Calu3 (cell line): ENCODE data around the gene FHL2. TPM values are rescaled to one million over a fixed set of nuclear protein-coding genes. Genes with fewer than 3 reads are reported as not detected.

Source experiments
- BruUV-seq: library from RNA; stranded (reverse); fragments of 400-500 nt; replicated peaks from 2 replicates; lab custom pipeline; 2021; lab: Mats Ljungman, UMichigan
- CTCF ChIA-PET: fragments of 300-600 bp; sonication (Branson Sonifier 250); formaldehyde crosslinking; loops from one replicate; lab custom pipeline; 2022; ENCODE audit warnings: antibody characterized with exemption; lab: Charles Lee
- DNase-seq: peaks from one replicate; pipeline ENCODE4 v3.0.0; 2022
- H3K27ac Mint-ChIP-seq: one replicate; pipeline ENCODE4 v1.8.0; 2022; ENCODE audit warnings: mixed read lengths; ENCODE audit not compliant: unreplicated experiment
- H3K27me3 Mint-ChIP-seq: one replicate; pipeline ENCODE4 v1.8.0; 2022; ENCODE audit warnings: mixed read lengths; ENCODE audit not compliant: unreplicated experiment
- H3K36me3 Mint-ChIP-seq: one replicate; pipeline ENCODE4 v1.8.0; 2022; ENCODE audit warnings: mild to moderate bottlenecking, moderate library complexity, mixed read lengths; ENCODE audit not compliant: insufficient read depth, unreplicated experiment
- H3K4me1 Mint-ChIP-seq: one replicate; pipeline ENCODE4 v1.8.0; 2022; ENCODE audit warnings: mild to moderate bottlenecking, low read depth, mixed read lengths; ENCODE audit not compliant: unreplicated experiment
- H3K4me3 Mint-ChIP-seq: one replicate; pipeline ENCODE4 v1.8.0; 2022; ENCODE audit warnings: mild to moderate bottlenecking, low read depth, moderate library complexity, mixed read lengths; ENCODE audit not compliant: unreplicated experiment
- H3K9me3 Mint-ChIP-seq: one replicate; pipeline ENCODE4 v1.8.0; 2022; ENCODE audit warnings: low read depth, mixed read lengths; ENCODE audit not compliant: unreplicated experiment
- CTCF ChIP-seq: fragments of 200-600 bp; IDR thresholded peaks from one replicate; pipeline ENCODE4 v1.8.0; 2022; ENCODE audit warnings: antibody characterized with exemption; ENCODE audit not compliant: unreplicated experiment
- intact Hi-C: fragments of 100-400 bp; cut with micrococcal nuclease; formaldehyde crosslinking; loops from one replicate; pipeline ENCODE4 v1.10.0; 2022; ENCODE audit not compliant: unreplicated experiment
- total RNA-seq: library from RNA; stranded (reverse); gene quantifications from 2 replicates; pipeline ENCODE4 v1.2.3, GENCODE V29; 2022

Gene FHL2
- total RNA-seq, 1 experiment from 2014 or later = 51.9 TPM

- no peak for TF ChIP-seq CTCF
- Mint-ChIP-seq H3K9me3 (no peaks in the 10 kb centered on the region), H3K36me3 (peaks cover 21% of the 10 kb centered on the region), H3K4me1 (peaks cover 30% of the 10 kb centered on the region), H3K4me3 (no peak overlapping the region), H3K27me3 (no peaks in the 10 kb centered on the region), H3K27ac (peak overlapping the region; percentile 98)
- no peak for DNase-seq
- BruUV-seq = no TSS peak
- intact Hi-C loops = loop anchor here (1.0 kb wide), 1 partner anchor 52 kb away; no protein-coding TSS in a partner anchor
- CTCF ChIA-PET = no interaction called here
These were observed 4.0 kb upstream of the FHL2 start for GRCh38 chr2:105402809-105403208.

GRCh38 chr2:105401867-105402266 is 3.0 kb upstream of the FHL2 start:
- CTCF ChIA-PET = no interaction called here
- Mint-ChIP-seq H3K27ac (peak overlapping the region; percentile 3), H3K36me3 (peaks cover 28% of the 10 kb centered on the region), H3K4me3 (no peak overlapping the region), H3K27me3 (no peaks in the 10 kb centered on the region), H3K9me3 (no peaks in the 10 kb centered on the region), H3K4me1 (peaks cover 30% of the 10 kb centered on the region)
- intact Hi-C loops = no loop called here
- TF ChIP-seq CTCF = no peak
- no peak for DNase-seq
- BruUV-seq = no TSS peak

- no peak overlapping the region for H3K4me3 Mint-ChIP-seq
- peak overlapping the region; percentile 74 for H3K27ac Mint-ChIP-seq
- no peak for DNase-seq
- H3K4me1 Mint-ChIP-seq = peaks cover 37% of the 10 kb centered on the region
- H3K27me3 Mint-ChIP-seq = no peaks in the 10 kb centered on the region
- H3K9me3 Mint-ChIP-seq = no peaks in the 10 kb centered on the region
- H3K36me3 Mint-ChIP-seq = peaks cover 45% of the 10 kb centered on the region
- CTCF ChIA-PET = no interaction called here
- TSS peak; percentile 15 for BruUV-seq
- intact Hi-C loops = no loop called here
- TF ChIP-seq CTCF = no peak
These were observed 1.3 kb upstream of the FHL2 start for GRCh38 chr2:105400138-105400540.

GRCh38 chr2:105399207-105399861 is 483 bp upstream of the FHL2 start:
- CTCF ChIA-PET = interaction anchor here (0.7 kb wide), 1 partner anchor 122 kb away, joined by 3 read pairs; no protein-coding TSS in a partner anchor
- peak overlapping the region; percentile 84 for H3K4me3 Mint-ChIP-seq
- no peaks in the 10 kb centered on the region for H3K9me3 Mint-ChIP-seq
- peaks cover 52% of the 10 kb centered on the region for H3K36me3 Mint-ChIP-seq
- peaks cover 37% of the 10 kb centered on the region for H3K4me1 Mint-ChIP-seq
- no peak for TF ChIP-seq CTCF
- intact Hi-C loops = no loop called here
- no peak for DNase-seq
- BruUV-seq = no TSS peak
- peak overlapping the region; percentile 74 for H3K27ac Mint-ChIP-seq
- no peaks in the 10 kb centered on the region for H3K27me3 Mint-ChIP-seq
